NB4 (cell line): ENCODE measurements around the gene CA14.

Source experiments
- POLR2A ChIP-seq: IDR thresholded peaks from 2 replicates; pipeline ENCODE4 v1.6.1; 2011; ENCODE audit warnings: mild to moderate bottlenecking; ENCODE audit not compliant: insufficient read length; ENCODE audit errors: extremely low read depth
- TF ChIP-seq, protein P1 (sequence below): IDR thresholded peaks from one replicate; pipeline ENCODE4 v1.5.1; 2012; ENCODE audit warnings: low read depth, low read length

- TF ChIP-seq, protein P1, sequence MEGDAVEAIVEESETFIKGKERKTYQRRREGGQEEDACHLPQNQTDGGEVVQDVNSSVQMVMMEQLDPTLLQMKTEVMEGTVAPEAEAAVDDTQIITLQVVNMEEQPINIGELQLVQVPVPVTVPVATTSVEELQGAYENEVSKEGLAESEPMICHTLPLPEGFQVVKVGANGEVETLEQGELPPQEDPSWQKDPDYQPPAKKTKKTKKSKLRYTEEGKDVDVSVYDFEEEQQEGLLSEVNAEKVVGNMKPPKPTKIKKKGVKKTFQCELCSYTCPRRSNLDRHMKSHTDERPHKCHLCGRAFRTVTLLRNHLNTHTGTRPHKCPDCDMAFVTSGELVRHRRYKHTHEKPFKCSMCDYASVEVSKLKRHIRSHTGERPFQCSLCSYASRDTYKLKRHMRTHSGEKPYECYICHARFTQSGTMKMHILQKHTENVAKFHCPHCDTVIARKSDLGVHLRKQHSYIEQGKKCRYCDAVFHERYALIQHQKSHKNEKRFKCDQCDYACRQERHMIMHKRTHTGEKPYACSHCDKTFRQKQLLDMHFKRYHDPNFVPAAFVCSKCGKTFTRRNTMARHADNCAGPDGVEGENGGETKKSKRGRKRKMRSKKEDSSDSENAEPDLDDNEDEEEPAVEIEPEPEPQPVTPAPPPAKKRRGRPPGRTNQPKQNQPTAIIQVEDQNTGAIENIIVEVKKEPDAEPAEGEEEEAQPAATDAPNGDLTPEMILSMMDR, result no peak
- TF ChIP-seq POLR2A, result no peak
These were observed 20.9 kb upstream of the CA14 start for GRCh38 chr1:150236614-150237100.
